SH-SY5Y (cell line): ENCODE data around the gene SLC19A1.

Source experiments
- GATA2 ChIP-seq: IDR thresholded peaks from 2 replicates; pipeline ENCODE4 v1.6.1; 2011; ENCODE audit warnings: mild to moderate bottlenecking, low read depth, low read length
- GATA3 ChIP-seq: IDR thresholded peaks from 2 replicates; pipeline ENCODE4 v1.6.1; 2011; ENCODE audit warnings: low read depth, mild to moderate bottlenecking, low read length, moderate library complexity

DNA sequence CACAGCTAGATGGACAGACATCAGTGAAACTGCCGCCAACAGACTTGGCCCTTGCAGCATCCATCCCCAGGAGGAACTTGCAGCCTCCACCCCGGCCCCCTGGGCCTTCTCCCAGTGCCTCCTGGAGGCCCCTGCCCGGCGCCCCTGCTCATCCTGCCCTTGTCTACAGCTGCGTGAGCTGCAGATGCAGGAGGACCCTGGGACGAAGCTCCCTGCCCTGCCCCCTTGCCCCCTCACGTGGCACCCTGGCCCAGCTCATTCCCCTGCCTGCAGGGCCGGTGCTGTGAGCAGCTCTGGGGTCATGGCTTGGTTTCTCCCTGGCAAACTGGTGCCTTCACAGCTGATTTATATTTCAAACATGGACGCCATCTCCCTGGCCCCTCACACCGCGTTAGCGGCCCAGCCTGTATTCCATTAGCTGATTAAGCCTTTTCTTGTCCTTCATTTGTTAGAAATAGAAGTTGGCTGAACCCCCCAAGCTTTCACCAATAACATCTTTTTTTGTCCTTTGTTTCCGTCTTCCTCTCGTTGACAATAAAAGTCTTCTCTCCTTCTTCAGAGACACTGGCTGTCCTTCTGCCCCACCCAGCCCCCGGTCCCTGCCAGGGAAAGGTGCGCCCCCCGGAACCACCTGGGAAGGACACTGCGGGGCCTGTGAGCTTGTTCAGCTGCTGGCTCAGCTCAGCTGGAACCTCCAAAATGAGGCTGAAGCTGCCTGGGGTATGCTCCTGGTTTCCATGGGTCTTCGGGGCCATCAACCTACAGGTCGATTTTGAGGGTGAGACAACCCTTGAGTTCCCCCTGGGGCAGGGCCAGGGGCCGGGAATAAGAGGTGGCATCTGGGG lies 34.0 kb upstream of the SLC19A1 start:
- TF ChIP-seq GATA2 (no peak), GATA3 (no peak)
